Smooth muscle cell of the brain vasculature (primary cell): ENCODE data around the gene F3.
"Not testable (repeated sequence)": the region's sequence is repeated elsewhere in the genome, so short reads cannot be mapped to it uniquely, and the experiment has no call there.

Source experiments
- DNase-seq: peaks from one replicate; pipeline ENCODE4 v3.0.0-alpha.2; 2012; ENCODE audit warnings: low read depth, low spot score

F3 gene

DNA sequence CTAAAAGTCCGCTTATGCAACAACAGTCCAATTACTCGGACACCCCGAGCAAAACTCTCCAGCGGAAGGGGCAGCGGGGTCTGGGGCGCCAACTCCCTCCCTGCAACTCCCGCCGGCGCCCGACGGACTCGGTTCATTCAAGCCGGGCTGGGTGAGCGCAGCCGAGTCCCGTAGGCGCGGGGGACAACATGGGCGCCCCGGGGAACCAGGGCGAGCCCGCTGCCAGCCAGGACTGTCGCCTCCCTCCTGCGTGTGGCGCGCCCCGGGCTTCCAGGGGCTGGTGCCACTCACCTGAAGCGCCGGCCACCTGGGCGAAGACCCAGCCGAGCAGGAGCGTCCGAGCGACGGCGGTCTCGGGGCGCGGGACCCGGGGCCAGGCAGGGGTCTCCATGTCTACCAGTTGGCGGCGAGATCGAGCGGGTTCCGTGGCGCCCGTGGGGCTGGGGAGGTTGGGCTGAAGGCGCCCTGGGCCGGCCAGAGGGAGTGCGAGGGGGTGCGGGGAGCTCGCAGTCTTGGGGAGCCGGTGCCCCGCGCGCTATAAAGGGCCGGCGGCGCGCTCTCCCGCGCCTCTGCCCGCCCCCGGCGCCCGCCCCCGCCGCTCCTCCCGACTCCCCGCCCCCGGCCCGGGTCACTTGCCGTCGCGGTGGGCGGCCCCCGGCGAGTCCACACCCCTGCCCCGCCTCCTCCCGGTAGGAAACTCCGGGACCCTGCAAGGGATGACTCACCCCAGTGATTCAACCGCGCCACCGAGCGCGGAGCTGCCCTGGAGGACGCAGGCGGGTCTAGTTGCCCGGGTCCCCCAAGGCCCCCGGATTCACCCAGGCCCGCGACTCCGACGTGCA is at the start of gene F3:
F3 (minus strand) TSS at position 514 of the 842 bp plus-strand sequence; CDS start at position 391, 123 bp downstream.
- peak; percentile 80 for DNase-seq

DNA sequence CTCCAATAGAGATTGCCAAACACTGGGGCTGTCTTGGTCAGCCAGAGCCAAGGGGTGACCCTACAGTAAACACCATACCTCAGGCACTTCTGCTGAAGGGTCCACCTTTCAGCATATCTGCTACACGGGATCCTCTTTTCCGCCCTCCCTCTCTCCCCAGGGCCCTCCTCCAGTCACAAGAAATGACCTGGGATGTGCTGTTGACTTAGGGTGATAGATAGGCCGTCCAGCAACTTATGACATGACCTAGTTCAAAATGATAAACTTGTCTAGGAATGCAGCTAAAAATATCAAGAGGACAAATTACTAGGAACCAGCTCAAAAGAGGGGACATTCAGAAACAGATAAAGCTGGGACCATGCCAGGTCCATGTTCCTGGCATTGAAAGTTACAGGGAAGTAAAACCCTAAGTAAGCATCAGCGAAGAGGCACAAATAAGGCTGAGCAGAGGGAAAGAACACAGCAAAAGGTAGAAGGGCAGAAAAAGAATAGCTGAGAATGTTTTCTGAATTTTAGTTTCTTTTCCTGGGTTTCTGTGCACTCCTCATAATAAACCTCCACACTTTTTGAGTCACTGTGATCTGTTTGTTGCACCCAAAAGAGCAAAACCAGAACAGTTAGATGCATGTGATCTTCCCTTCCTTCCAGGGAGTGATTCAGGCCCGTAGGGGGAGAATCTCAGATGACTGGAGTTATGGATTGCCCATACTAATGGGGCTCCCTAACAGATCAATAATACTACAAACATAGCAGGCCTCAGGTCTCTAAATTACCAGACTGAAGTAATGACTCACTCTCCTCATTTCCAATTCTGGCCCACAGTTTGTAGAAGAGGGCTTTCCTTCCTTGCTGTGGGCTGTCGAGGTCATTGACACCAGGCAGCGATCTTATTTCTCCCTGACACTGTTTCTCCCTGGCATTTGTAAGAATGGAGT is 48.9 kb upstream of the F3 start:
- DNase-seq, result no peak

DNA sequence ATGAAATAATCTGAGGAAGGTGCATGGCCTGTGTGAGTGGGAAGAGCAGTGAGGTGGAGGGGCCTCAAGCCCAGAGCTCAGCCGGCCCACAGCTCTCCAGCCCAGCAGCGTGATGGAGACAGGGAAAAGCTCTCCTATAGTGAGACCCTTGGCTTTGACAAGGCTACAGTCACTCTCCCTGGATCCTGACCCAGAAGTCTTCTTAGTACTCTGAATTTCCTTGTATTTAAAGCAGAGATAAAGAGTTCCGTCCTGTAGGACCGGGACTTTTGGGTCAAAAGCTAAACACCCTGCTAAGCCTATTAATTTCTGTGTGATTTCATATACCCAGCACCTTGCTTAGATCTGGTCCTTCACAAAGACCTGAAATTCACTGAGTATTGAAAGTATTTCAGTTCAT is 48.2 kb upstream of the F3 start:
- DNase-seq, result no peak

DNA sequence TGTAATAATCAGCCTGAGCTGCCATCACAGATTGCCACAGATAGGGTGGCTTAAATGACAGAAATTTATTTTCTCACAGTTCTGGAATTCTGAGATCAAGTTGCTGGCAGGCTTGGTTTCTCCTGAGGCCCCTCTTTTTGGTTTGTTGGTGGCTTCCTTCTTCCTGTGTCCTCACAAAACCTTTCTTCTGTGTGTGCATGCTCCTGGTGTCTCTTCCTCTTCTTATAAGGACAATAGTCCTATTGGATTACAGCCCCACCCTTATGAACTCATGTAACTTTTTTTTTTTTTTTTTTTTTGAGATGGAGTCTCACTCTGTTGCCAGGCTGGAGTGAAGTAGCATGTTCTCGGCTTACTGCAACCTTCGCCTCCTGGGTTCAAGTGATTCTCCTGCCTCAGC is 41.0 kb upstream of the F3 start:
- DNase-seq, result no peak

DNA sequence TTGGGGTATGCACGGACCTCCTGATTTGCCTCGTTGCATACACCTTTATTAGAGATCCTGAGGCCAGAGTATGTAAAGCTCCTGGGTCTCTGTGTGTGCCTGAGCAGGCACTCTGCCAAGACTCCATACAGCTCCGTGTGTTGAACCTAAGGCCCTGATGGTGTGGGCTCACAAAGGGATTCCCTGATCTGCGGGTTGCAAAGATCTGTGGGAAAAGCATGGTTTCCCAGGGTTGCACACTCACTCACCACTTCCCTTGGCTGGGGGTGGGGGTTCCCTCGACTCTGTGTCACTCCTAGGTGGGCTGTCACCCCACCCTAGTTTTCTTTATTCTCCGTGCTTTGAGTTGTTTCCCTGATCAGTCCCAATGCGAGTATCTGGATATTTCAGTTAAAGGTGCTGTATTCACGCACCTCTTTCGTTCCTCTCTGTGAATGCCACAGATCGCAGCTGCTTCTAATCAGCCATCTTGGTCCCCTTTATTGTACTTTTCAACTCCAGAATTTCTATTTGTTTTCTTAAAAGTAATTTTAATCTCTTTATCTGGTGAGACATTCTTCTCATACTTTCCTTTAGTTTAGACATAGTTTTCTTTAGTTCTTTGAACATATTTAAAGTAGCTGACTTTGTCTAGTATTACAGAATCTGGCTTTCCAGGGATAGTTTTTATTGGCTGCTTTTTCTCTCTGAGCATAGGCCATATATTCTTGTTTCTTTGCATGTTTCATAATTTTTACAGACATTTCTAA is 39.0 kb upstream of the F3 start:
- no peak for DNase-seq

DNA sequence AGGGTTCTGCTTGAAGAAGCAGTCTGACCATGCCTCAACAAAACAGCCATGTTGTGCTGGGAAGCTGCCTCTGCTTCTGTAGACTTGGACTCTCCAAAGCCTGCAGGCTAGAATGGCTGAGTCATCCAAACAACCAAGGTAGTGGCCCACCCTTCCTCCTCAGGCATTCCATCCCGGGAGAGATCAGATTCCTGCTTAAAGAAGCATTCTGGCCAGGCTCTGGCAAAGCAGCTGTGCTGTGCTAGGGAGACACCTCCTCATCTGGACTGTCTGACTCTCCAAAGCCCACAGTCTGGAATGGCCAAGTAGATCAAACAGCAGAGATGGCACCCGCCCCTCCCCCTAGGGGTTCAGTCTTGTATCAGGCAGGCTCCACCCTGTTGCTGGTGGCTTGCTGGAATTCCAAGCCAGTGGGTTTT is 38.3 kb upstream of the F3 start:
- peak; percentile 64 for DNase-seq

DNA sequence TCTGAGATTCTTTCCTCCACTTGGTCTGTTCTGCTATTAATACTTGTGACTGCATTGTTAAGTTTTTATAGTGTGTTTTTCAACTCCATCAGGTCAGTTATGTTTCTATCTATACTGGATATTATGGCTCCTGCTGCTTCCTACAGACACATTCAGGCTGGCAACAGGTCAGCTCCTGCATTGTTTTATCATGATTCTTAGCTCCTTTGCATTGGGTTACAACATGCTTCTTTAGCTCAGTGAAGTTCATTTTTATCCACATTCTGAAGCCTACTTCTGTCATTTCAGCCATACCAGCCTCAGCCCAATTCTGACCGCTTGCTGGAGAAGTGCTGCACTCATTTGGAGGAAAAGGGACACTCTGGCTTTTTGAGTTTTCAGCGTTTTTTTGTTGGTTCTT is 37.3 kb upstream of the F3 start:
- no peak for DNase-seq

DNA sequence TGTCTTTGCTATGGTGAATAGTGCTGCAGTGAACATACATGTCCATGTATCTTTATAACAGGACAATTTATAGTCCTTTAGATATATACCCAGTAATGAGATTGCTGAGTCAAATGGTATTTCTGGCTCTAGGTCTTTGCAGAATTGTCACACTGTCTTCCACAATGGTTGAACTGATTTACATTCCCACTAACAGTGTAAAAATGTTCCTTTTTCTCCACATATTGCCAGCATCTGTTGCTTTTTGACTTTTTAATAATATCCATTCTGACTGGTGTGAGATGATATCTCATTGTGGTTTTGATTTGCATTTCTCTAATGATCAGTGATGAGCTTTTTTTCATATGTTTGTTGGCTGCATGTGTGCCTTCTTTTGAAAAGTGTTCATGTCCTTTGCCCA is 32.4 kb upstream of the F3 start:
- DNase-seq, result not testable (repeated sequence)

DNA sequence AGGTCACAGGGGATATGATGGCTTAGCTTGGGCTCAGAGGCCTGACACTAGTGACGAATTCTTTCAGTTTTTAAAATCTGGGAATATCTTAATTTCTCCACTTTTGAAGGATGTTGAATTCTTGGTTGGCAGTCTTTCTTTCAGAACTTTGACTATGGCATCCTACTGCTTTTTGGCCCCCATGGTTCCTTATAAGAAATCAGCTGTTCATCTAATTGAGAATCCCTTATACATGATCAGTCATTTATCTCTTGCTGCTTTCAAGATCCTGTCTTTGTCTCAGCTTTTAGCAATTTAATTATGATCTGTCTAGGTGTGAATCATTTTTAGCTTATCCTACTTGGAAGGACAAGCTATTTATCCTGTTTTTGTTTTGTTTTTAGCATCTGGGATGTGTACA is 31.2 kb upstream of the F3 start:
- DNase-seq, result no peak

DNA sequence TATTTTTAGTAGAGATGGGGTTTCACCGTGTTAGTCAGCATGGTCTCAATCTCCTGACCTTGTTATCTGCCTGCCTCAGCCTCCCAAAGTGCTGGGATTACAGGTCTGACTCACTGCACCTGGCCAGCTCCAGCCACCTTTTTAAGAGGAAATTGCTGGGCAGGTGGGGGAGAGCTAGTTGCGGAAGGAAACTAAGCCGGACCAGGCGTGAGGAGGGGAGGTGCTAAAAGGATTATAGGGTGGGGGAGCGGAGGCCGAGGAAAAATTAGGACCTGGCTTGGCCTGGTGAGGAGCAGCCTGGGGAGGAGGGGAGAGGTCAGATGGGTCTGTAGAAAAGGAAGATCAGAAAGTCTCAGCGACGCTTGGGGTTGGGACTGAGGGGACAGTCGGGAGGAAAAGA is 29.4 kb upstream of the F3 start:
- DNase-seq, result not testable (repeated sequence)

DNA sequence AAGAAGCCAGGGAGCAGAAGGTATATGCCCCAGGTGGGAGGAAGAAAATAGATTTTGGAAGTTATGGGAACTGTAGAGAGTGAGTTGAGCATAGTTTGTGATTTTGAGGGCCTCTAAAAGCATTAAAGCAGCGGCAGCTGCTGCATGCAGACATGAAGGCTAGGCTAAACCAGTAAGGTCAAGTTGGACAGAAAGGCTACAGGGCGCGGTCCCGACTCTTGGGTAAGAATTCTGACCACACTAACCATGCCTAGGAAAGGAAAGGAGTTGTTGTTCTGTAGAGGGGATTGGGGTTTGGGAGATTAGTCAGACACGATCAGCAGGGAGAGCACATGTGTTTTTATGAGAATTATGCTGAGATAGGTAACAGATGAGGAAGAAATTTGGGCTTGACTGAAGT is 27.2 kb upstream of the F3 start:
- DNase-seq, result not testable (repeated sequence)

DNA sequence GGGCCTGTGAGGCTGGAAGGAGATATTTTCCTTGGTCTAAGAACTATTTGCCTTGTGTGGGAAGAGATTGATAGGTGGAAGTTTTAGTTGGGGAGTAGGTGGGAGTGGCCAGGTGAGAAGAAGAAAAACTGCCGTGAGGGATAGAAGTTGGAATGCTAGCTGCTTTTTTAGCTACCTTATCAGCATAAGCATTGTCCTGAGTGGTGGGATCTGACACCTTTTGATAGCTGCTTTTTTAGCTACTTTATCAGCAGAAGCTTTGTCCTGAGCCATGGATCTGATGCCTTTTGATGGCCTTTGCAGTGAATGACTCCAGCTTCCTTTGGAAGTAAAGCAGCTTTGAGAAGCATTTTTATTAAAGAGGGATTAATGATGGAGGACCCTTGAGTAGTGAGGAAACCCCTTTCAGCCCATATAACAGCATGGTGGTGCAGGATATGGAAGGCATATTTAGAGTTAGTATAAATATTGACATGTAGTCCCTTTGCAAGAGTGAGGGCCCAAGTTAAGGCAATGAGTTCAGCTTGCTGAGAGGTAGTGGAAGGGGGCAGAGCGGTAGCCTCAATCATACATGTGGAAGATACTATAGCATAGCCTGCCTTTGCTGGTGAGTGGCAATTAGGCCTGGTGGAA is 26.5 kb upstream of the F3 start:
- not testable (repeated sequence) for DNase-seq

DNA sequence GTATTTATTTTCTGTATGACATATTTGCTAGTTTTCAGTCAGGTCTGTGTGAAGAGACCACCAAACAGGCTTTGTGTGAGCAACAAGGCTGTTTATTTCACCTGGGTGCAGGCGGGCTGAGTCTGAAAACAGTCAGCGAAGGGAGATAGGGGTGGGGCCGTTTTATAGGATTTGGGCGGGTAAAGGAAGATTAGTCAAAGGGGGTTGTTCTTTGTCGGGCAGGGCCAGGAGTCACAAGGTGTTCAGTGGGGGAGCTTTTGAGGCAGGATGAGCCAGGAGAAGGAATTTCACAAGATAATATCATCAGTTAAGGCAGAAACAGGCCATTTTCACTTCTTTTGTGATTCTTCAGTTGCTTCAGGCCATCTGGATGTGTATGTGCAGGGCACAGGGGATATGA is 24.9 kb upstream of the F3 start:
- DNase-seq, result not testable (repeated sequence)

DNA sequence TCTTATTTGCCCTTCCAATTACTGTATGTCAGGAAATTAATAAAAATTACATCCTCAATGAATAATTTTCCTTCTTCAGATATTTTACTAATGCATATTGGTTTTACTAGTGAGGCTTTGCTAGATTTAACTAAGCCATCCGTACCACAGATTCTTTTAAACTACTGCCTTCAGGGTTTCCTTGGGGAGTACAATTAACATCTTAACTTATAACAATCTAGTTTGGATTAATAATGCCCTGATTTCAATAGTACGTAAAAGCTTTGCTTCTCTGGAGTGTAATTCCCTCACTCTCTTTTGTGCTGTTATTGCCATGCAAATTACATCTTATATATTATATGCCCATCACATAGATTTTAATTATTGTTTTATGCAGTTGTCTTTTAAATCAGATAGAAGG is 24.3 kb upstream of the F3 start:
- DNase-seq, result no peak

DNA sequence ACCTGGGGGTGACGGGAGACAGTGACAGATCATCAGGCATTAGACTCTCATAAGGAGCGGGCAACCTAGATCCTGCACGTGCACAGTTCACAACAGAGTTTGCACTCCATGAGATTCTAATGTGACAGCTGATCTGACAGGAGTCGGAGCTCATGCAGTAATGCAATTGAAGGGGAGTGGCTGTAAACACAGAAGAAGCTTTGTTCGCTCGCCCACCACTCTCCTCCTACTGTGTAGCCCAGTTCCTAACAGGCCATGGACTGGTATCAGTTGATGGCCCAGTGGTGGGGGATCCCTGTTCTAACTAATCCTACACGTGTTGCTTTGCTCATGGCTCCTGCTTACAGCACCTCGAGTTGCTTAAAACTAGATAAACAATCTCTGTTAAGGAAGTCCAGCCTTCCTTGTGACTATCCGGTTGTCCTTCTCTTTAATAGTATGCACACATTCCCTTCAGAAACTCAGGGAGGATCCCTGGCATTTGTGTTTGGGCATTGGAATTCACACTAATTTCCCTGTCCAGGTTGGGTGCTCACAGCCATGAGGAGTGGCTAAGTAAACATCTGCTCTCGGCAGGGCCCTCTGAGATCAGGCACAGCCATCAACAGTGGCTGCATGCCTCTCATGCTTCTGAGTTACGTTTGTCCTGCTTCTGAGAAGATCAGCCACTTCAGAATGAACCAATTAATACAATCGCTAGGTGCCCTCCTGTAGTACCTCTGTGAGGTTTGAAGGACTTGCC is 21.1 kb upstream of the F3 start:
- no peak for DNase-seq

DNA sequence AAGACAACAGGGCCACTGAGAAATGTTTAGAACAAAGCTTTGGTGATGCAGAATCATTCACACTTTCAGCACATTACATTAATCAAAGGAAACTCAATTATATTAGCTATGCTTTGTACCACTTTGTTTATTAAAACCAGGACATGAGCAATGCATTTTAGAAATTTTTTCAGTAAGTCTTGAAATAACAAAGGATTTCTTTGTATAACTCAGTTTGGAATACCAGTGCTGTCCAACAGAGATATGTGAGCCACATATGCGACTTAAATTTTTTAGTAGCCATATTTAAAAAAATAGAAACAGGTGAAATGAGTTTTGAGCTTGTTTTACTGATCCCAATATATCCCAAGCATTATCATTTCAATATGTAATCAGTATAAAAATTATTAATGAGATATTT is 18.8 kb upstream of the F3 start:
- no peak for DNase-seq

DNA sequence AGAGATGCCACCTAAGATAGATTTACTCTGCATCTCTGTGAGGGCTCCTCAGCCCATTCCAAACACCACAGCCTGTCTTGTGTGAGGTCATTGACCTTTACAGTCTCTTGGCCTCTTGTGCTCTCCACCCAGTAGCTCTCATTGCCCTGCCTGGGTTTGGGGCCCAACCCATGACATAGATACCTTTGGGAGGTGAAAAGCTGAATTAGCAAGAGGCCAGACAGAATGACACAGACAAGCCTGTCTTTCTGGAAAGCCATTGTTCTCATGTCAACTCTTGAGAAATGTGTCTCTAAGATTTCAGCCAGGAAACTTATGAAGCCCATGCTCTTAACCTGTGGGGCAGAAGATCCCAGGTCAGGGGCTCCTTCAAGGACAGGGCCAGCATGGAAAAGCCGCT is 18.4 kb upstream of the F3 start:
- DNase-seq, result no peak

DNA sequence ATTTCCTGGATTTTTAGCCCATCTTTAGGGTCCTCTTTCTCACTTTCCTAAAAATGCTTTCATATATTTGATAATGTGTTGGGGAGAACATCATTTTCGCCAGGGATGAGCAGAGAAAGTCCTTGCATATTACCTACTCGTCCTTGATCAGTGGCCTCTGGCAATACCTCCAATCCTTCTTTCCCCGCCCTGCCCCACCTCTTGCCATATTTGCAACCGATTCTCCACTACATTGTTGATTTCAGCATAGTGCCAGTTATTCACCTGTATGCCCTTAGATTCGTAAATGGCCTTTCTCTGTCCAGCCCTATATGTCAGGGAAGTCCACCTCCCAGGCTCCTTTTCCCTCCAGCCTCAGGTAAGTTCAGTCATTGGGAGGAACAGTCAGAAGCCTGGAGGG is 13.5 kb upstream of the F3 start:
- no peak for DNase-seq

DNA sequence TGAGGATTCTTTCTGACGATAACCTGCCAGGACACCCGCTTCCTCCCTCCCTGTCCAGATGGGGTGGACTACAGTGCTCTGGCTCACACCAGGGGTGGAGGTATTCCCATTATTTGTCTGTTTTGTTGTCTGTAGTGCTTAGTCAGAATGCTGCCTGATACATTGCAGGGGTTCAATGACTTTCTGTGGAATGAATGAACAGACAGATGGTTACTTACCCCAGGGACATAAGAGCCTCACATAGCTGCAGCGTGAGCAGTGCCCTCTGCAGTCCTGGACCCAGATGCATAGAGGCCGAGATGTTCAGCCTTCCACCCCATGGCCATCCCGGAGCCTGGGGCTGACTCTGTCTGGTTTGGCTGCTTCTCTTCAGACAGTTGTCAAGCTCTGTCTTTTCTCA is 13.0 kb upstream of the F3 start:
- no peak for DNase-seq

DNA sequence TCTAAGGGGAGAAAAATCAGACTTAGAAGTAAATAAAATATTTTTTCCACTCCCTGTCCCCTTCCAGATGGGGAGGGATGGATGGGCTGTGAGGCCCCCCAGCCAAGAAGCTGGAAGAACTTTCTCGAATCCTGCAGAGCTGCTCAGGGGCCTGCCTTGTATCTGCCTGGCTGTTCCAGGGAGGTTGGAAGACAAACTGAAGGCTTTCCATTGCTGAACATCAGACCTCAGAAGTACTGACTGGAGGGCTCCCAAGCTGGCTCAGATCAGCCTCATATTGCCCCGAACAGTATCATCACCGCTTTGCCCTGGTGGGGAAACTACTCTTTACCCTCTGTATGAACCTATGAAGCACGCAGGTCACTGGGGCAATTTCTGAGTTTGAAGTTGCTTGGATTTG is 12.4 kb upstream of the F3 start:
- DNase-seq, result no peak

DNA sequence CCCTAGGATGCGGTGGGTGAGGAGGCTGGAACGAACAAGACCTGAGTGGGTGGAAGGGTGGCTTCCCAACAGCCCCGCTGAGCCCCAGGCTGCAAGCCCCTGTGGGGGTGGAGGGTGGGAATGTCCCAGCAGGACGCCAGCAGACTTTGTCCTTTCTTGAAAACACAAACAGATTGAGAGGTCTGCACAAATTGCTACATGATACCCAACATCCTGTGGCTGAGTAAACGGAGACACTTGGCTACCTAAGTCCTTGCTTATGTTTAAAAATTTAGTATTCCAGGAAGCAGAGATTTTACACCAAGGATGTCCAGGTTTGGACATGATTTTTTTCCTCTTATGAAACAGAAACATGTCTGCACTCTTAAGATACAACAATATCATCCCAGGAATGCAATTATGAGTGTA is 11.8 kb upstream of the F3 start:
- no peak for DNase-seq
